ENCODE data around the gene CACNA1D.

DNA sequence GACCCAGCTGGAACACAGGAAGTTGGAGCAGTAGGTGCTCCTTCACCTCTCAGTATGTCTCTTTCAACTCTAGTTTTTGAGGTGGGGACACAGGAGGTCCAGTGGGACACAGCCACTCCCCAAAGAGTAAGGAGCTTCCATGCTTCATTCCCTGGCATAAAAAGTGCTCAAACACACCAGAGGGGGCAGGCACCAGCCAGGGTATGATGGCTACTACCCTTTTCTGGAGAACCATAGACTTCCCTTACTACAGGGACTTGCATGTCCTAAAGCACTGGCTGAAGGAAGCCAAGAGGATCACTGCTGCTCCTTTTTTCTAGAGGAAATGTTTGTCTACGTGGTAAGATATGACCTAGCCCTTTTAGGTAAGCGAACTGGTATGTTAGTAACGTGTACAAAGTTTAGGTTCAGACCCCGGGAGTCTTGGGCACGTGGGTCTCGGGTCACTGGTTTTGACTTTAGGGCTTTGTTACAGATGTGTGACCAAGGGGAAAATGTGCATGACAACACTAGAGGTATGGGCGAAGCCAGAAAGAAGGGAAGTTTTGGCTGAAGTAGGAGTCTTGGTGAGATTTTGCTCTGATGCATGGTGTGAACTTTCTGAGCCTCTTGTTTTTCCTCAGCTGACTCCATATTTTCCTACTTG is 363.8 kb downstream of the CACNA1D start:
- TF ChIP-seq, protein P1, sequence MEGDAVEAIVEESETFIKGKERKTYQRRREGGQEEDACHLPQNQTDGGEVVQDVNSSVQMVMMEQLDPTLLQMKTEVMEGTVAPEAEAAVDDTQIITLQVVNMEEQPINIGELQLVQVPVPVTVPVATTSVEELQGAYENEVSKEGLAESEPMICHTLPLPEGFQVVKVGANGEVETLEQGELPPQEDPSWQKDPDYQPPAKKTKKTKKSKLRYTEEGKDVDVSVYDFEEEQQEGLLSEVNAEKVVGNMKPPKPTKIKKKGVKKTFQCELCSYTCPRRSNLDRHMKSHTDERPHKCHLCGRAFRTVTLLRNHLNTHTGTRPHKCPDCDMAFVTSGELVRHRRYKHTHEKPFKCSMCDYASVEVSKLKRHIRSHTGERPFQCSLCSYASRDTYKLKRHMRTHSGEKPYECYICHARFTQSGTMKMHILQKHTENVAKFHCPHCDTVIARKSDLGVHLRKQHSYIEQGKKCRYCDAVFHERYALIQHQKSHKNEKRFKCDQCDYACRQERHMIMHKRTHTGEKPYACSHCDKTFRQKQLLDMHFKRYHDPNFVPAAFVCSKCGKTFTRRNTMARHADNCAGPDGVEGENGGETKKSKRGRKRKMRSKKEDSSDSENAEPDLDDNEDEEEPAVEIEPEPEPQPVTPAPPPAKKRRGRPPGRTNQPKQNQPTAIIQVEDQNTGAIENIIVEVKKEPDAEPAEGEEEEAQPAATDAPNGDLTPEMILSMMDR (conservative IDR thresholded peaks at IDR 0.05): no peak
- TF ChIP-seq ZFX (IDR thresholded peaks at IDR 0.05): no peak

All from C4-2B (cell line).